ENCODE data around the gene HMGCL. TPM values are rescaled to one million over a fixed set of nuclear protein-coding genes. Genes with fewer than 3 reads are reported as not detected.

Gene HMGCL
- total RNA-seq, 1 donor, result 38.1 TPM

GRCh38 chr1:23825762-23826522, 713 bp upstream of the HMGCL start:
- no peak overlapping the region for H3K4me3 ChIP-seq (ENCODE audit: low read depth, low read length)
- DNase-seq (ENCODE audit: low read depth), result peak; percentile 8
- no peak for TF ChIP-seq CTCF (IDR thresholded peaks at IDR 0.05; ENCODE audit: insufficient read depth, low read length)

- DNase-seq (ENCODE audit: low read depth), result peak; percentile 18
- H3K4me3 ChIP-seq (ENCODE audit: low read depth, low read length), result peak overlapping the region; percentile 77
- TF ChIP-seq CTCF (IDR thresholded peaks at IDR 0.05; ENCODE audit: insufficient read depth, low read length), result no peak
Observed at GRCh38 chr1:23824711-23825075, 536 bp downstream of the HMGCL start.

GRCh38 chr1:23823767-23824166, 1.5 kb downstream of the HMGCL start:
- H3K4me3 ChIP-seq (ENCODE audit: low read depth, low read length), result peak overlapping the region; percentile 77
- no peak for DNase-seq (ENCODE audit: low read depth)
- TF ChIP-seq CTCF (IDR thresholded peaks at IDR 0.05; ENCODE audit: insufficient read depth, low read length), result no peak

- no peak for TF ChIP-seq CTCF (IDR thresholded peaks at IDR 0.05; ENCODE audit: insufficient read depth, low read length)
- DNase-seq (ENCODE audit: low read depth), result no peak
- H3K4me3 ChIP-seq (ENCODE audit: low read depth, low read length), result no peak overlapping the region
Observed at GRCh38 chr1:23817633-23818032, 7.6 kb downstream of the HMGCL start.

- DNase-seq (ENCODE audit: low read depth), result no peak
- no peak for TF ChIP-seq CTCF (IDR thresholded peaks at IDR 0.05; ENCODE audit: insufficient read depth, low read length)
- H3K4me3 ChIP-seq (ENCODE audit: low read depth, low read length), result no peak overlapping the region
Observed at GRCh38 chr1:23816906-23817305, 8.3 kb downstream of the HMGCL start.

- no peak for DNase-seq (ENCODE audit: low read depth)
- no peak for TF ChIP-seq CTCF (IDR thresholded peaks at IDR 0.05; ENCODE audit: insufficient read depth, low read length)
- H3K4me3 ChIP-seq (ENCODE audit: low read depth, low read length), result no peak overlapping the region
Observed at GRCh38 chr1:23816361-23816760, 8.9 kb downstream of the HMGCL start.

GRCh38 chr1:23814016-23814415, 11.2 kb downstream of the HMGCL start:
- TF ChIP-seq CTCF (IDR thresholded peaks at IDR 0.05; ENCODE audit: insufficient read depth, low read length), result no peak
- no peak overlapping the region for H3K4me3 ChIP-seq (ENCODE audit: low read depth, low read length)
- no peak for DNase-seq (ENCODE audit: low read depth)
